Fibroblast of skin of left biceps (primary cell): ENCODE measurements around the gene USH1G.

ENCODE experiments used
- DNase-seq, 2 experiments: peaks; one replicate each; pipeline ENCODE4 v3.0.0-alpha.2; 2013; ENCODE audit warnings: low read depth in 2 of 2

The USH1G gene

GRCh38 chr17:74903671-74904070 lies 19.4 kb downstream of the USH1G start:
- no peak for DNase-seq

GRCh38 chr17:74903034-74903433 lies 20.0 kb downstream of the USH1G start:
- DNase-seq, result no peak

GRCh38 chr17:74901353-74902135 lies 21.5 kb downstream of the USH1G start:
- DNase-seq, result no peak

GRCh38 chr17:74900208-74900607 lies 22.8 kb downstream of the USH1G start:
- no peak for DNase-seq

- DNase-seq, result no peak
Observed at GRCh38 chr17:74898376-74898946, 24.6 kb downstream of the USH1G start.

- DNase-seq, result no peak
Observed at GRCh38 chr17:74893936-74894671, 29.0 kb downstream of the USH1G start.

- no peak for DNase-seq
Observed at GRCh38 chr17:74892974-74893911, 29.8 kb downstream of the USH1G start, which contains the start of gene FADS6. TSS of gene FADS6 (minus strand) at chr17:74893633. CDS start at chr17:74893595, 38 bp downstream.

GRCh38 chr17:74892013-74892841 lies 30.8 kb downstream of the USH1G start:
- DNase-seq, result no peak

GRCh38 chr17:74890554-74890953 lies 32.5 kb downstream of the USH1G start:
- no peak for DNase-seq

- no peak for DNase-seq
Observed at GRCh38 chr17:74888469-74888868, 34.6 kb downstream of the USH1G start.

- DNase-seq, result no peak
Observed at GRCh38 chr17:74883241-74883745, 39.8 kb downstream of the USH1G start.

- no peak for DNase-seq
Observed at GRCh38 chr17:74882517-74883240, 40.4 kb downstream of the USH1G start.

- DNase-seq, result no peak
Observed at GRCh38 chr17:74881073-74881472, 42.0 kb downstream of the USH1G start.

GRCh38 chr17:74879308-74879707 lies 43.7 kb downstream of the USH1G start:
- DNase-seq, result no peak

GRCh38 chr17:74878658-74879057 lies 44.4 kb downstream of the USH1G start:
- DNase-seq, result no peak

- no peak for DNase-seq
Observed at GRCh38 chr17:74877592-74878548, 45.2 kb downstream of the USH1G start.

- no peak for DNase-seq
Observed at GRCh38 chr17:74875977-74876593, 47.0 kb downstream of the USH1G start.
